ENCODE data around the gene PCK1. TPM values are rescaled to one million over a fixed set of nuclear protein-coding genes. Genes with fewer than 3 reads are reported as not detected.
A peak's percentile ranks its signal among the peaks of the same experiment; 100 is the strongest.

Gene PCK1
- total and polyA plus RNA-seq, 2 of the 13 experiments (the other 11 are each of a cell fraction or from before 2014, with no cell fraction given) = 6.5 to 12.6 TPM

GRCh38 chr20:57589728-57590484 is 29.0 kb downstream of the PCK1 start (continued):
- TF ChIP-seq ZNF142 (CRISPR knock-in tag; IDR thresholded peaks at IDR 0.05) (no peak), REXO4 (CRISPR knock-in tag; IDR thresholded peaks at IDR 0.05; ENCODE audit: borderline replicate concordance) (no peak), FOXP1 (IDR thresholded peaks at IDR 0.05) (no peak), FOXP1 (CRISPR knock-in tag; IDR thresholded peaks at IDR 0.05) (peak; percentile 71), ZNF318 (CRISPR knock-in tag; IDR thresholded peaks at IDR 0.05) (0 out of 2 replicates have a peak, but pooled peaks have one; percentile 59), ZNF496 (CRISPR knock-in tag; IDR thresholded peaks at IDR 0.05; ENCODE audit: insufficient replicate concordance) (no peak), ZNF740 (CRISPR knock-in tag; IDR thresholded peaks at IDR 0.05) (no peak; the same call in none of the 2 replicates), ZNF510 (CRISPR knock-in tag; IDR thresholded peaks at IDR 0.05; ENCODE audit: low read depth) (0 out of 2 replicates have a peak, but pooled peaks have one; percentile 39), ZNF75D (CRISPR knock-in tag; IDR thresholded peaks at IDR 0.05; ENCODE audit: borderline replicate concordance) (no peak), HOMEZ (CRISPR knock-in tag; IDR thresholded peaks at IDR 0.05; ENCODE audit: low read depth) (peak; percentile 67; the same call in 1 of the 2 replicates), TBX2 (CRISPR knock-in tag; IDR thresholded peaks at IDR 0.05; ENCODE audit: borderline replicate concordance) (no peak), MYC (CRISPR knock-in tag; IDR thresholded peaks at IDR 0.05; ENCODE audit: borderline replicate concordance) (peak; percentile 25; the same call in 1 of the 2 replicates)
